GM13977 (cell line): ENCODE measurements around the gene NDUFB7.
"Not testable (repeated sequence)": the region's sequence is repeated elsewhere in the genome, so short reads cannot be mapped to it uniquely, and the experiment has no call there.

ENCODE experiments used
- DNase-seq: peaks from one replicate; pipeline ENCODE4 v3.0.0; 2012; ENCODE audit warnings: low spot score
- in situ Hi-C: fragments of 300-500 bp; cut with MboI; formaldehyde crosslinking; loops from one replicate; pipeline ENCODE4 v1.12.0; 2022; ENCODE audit warnings: low sequenced_read_pairs, low pct_unique_long_range_greater_than_20kb, mixed read lengths, inconsistent platforms; ENCODE audit not compliant: unreplicated experiment
- TF ChIP-seq, protein P1 (sequence below): IDR thresholded peaks from 2 replicates; pipeline ENCODE4 v1.5.1; 2012; ENCODE audit warnings: mild to moderate bottlenecking, control low read depth; ENCODE audit not compliant: insufficient read depth; ENCODE audit errors: extremely low read depth, missing control alignments

NDUFB7 gene

DNA sequence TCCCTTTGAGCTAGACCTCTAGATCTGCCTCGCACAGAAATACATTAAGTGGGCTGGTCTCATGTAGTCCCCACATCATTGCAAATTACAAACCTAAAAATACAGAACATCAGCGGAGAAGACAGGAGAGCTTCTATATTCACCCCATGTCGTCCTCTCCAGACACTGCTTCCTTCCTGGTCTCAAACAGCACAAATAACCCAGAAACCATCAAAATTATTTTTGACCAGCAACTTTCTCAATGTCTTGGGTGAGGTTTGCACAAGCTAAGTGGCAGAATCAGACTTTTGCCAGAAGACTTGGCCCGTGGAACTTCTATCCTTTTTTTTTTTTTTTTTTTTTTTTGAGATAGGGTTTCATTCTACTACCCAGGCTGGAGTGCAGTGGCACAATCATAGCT, 39.2 kb upstream of the NDUFB7 start:
- no peak for DNase-seq
- in situ Hi-C loops = no loop called here
- TF ChIP-seq, protein P1, sequence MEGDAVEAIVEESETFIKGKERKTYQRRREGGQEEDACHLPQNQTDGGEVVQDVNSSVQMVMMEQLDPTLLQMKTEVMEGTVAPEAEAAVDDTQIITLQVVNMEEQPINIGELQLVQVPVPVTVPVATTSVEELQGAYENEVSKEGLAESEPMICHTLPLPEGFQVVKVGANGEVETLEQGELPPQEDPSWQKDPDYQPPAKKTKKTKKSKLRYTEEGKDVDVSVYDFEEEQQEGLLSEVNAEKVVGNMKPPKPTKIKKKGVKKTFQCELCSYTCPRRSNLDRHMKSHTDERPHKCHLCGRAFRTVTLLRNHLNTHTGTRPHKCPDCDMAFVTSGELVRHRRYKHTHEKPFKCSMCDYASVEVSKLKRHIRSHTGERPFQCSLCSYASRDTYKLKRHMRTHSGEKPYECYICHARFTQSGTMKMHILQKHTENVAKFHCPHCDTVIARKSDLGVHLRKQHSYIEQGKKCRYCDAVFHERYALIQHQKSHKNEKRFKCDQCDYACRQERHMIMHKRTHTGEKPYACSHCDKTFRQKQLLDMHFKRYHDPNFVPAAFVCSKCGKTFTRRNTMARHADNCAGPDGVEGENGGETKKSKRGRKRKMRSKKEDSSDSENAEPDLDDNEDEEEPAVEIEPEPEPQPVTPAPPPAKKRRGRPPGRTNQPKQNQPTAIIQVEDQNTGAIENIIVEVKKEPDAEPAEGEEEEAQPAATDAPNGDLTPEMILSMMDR = no peak

- TF ChIP-seq, protein P1 = no peak
- DNase-seq = no peak
These were observed 34.8 kb upstream of the NDUFB7 start for GRCh38 chr19:14606627-14607026.

GRCh38 chr19:14603990-14604387, 32.1 kb upstream of the NDUFB7 start:
- in situ Hi-C loops = no loop called here
- TF ChIP-seq, protein P1 = no peak
- DNase-seq = peak; percentile 68

More at GRCh38 chr19:14606627-14607026, 34.8 kb upstream of the NDUFB7 start:
- in situ Hi-C loops = no loop called here

GRCh38 chr19:14599548-14600147, 27.8 kb upstream of the NDUFB7 start:
- TF ChIP-seq, protein P1 = no peak
- in situ Hi-C loops = no loop called here
- DNase-seq = no peak

- in situ Hi-C loops = no loop called here
- TF ChIP-seq, protein P1 = no peak
- DNase-seq = no peak
These were observed 23.7 kb upstream of the NDUFB7 start for GRCh38 chr19:14595558-14595957.

DNA sequence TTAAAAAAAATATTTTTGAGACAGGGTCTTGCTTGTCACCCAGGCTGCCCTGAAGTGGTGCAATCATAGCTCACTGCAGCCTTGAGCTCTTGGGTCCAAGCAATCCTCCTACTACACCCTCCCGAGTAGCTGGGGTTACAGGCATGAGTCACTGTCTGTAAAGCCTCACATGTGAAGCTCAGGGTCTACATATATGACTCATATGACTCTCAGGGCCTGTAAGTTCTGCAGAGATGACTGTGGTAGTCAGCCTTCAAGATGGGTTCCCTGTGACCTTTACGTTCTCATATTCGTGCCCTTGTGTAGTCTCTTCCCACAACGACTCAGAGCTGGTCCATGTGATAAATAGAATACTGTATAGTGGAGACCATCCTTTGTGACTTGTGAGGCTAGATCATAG, 17.6 kb upstream of the NDUFB7 start:
- DNase-seq, in situ Hi-C loops: not testable (repeated sequence)

GRCh38 chr19:14585187-14585586, 13.3 kb upstream of the NDUFB7 start:
- in situ Hi-C loops, DNase-seq: not testable (repeated sequence)

DNA sequence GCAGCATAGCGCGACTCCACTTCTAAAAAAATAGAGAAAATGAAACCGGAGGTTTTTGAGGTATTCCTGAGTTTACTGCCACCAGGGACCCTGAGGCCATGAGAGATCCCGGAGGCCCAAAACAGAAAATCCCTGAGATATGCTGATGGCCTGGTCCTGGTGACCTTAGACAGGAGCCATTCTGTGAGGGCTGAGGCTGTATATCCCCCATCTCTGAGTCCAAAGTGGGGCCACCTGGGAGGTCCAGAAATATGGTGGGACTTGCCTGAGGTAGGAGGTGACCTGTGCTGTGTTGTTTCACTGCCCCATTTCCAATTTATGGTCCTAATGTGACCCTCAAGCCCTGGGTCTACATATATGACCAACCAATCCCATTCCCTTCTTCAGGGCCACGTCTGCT, 12.5 kb upstream of the NDUFB7 start:
- in situ Hi-C loops = loop anchor here (5.0 kb wide), 1 partner anchor 103 kb away; no protein-coding TSS in a partner anchor
- not testable (repeated sequence) for DNase-seq
